Measurements from ENCODE around the gene STAT5B.

DNA sequence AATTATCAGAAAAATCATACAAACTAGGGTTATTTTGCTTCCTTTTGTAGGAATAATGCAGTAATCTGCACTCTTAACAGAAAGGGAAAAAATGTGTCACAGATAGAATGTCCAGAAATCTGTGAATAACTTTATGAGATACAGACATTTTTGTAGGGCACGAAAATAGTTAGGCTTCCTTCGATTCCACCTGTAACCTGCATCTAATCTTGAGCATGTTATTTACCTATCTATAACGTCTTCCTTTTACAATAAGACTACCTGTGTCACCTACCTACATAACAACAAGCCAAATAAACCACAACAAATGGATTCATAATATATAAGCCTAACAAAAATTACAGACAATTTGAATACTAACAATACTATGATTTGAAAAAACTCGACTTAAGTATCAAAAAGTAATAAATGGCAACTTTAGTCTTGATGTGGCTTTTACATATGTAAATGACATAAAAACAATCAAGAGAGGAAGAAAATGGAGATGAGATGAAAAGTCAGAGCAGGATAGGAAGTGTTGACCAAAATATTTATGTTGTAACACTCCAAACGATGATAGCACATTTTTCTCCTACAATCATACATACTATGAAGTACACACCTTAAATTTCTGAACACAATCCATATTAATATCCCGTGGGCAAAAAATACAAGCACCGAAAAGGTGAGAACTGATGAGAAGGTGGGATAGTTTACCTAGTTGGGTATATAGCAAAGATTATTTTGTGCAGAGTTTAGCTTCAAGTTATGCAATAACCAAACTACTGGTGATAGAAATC lies 2.5 kb downstream of the STAT5B start:
- TF ChIP-seq, protein P1, sequence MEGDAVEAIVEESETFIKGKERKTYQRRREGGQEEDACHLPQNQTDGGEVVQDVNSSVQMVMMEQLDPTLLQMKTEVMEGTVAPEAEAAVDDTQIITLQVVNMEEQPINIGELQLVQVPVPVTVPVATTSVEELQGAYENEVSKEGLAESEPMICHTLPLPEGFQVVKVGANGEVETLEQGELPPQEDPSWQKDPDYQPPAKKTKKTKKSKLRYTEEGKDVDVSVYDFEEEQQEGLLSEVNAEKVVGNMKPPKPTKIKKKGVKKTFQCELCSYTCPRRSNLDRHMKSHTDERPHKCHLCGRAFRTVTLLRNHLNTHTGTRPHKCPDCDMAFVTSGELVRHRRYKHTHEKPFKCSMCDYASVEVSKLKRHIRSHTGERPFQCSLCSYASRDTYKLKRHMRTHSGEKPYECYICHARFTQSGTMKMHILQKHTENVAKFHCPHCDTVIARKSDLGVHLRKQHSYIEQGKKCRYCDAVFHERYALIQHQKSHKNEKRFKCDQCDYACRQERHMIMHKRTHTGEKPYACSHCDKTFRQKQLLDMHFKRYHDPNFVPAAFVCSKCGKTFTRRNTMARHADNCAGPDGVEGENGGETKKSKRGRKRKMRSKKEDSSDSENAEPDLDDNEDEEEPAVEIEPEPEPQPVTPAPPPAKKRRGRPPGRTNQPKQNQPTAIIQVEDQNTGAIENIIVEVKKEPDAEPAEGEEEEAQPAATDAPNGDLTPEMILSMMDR (conservative IDR thresholded peaks at IDR 0.05 in 1 of 2, IDR thresholded peaks at IDR 0.05 in 1 of 2; ENCODE audit: low read depth in 1 of 2, low read length in 2 of 2): no peak
- no peak for TF ChIP-seq EZH2 (IDR thresholded peaks at IDR 0.05; ENCODE audit: low read length, missing control alignments)

Data from fibroblast of lung (primary cell).